HEK293T (cell line): ENCODE results near the gene CYP1A2.
A peak's percentile ranks its signal among the peaks of the same experiment; 100 is the strongest.

Source experiments
- ARNT ChIP-seq: fragments of 450-650 bp; IDR thresholded peaks from 2 replicates; pipeline ENCODE4 v1.6.1; 2017; ENCODE audit warnings: mild to moderate bottlenecking
- BHLHE40 ChIP-seq: fragments of 450-650 bp; IDR thresholded peaks from 2 replicates; pipeline ENCODE4 v1.6.1; 2016; ENCODE audit warnings: mild to moderate bottlenecking, moderate library complexity, borderline replicate concordance
- FOXK2 ChIP-seq: fragments of 450-650 bp; IDR thresholded peaks from 2 replicates; pipeline ENCODE4 v1.6.1; 2016; ENCODE audit warnings: mild to moderate bottlenecking
- HDGF ChIP-seq: fragments of 450-650 bp; IDR thresholded peaks from 2 replicates; pipeline ENCODE4 v1.6.1; 2017; ENCODE audit warnings: antibody characterized with exemption, borderline replicate concordance
- LEF1 ChIP-seq: fragments of 450-650 bp; IDR thresholded peaks from 2 replicates; pipeline ENCODE4 v1.6.1; 2017; ENCODE audit warnings: mild to moderate bottlenecking, borderline replicate concordance
- NFRKB ChIP-seq: fragments of 450-650 bp; IDR thresholded peaks from 2 replicates; pipeline ENCODE4 v1.6.1; 2016; ENCODE audit warnings: mild to moderate bottlenecking, moderate library complexity
- SUZ12 ChIP-seq: fragments of 450-650 bp; IDR thresholded peaks from 2 replicates; pipeline ENCODE4 v1.6.1; 2016; ENCODE audit warnings: mild to moderate bottlenecking
- TARDBP ChIP-seq: fragments of 450-650 bp; IDR thresholded peaks from 2 replicates; pipeline ENCODE4 v1.6.1; 2016

- TF ChIP-seq LEF1 (no peak), HDGF (0 out of 2 replicates have a peak, but pooled peaks have one; percentile 29), TARDBP (no peak), ARNT (no peak), FOXK2 (no peak), NFRKB (no peak), BHLHE40 (no peak), SUZ12 (no peak)
Observed at GRCh38 chr15:74783072-74783807, 34.6 kb downstream of the CYP1A2 start.
